HepG2 (cell line): Measurements from ENCODE around the gene C14orf119. TPM values are rescaled to one million over a fixed set of nuclear protein-coding genes. Genes with fewer than 3 reads are reported as not detected.
A peak's percentile ranks its signal among the peaks of the same experiment; 100 is the strongest.

Experiments
- ARID2 ChIP-seq: sonication (generic); formaldehyde crosslinking; IDR thresholded peaks from 2 replicates; pipeline ENCODE4 v1.8.1; 2022; ENCODE audit warnings: mild to moderate bottlenecking, missing genetic modification reagents, borderline replicate concordance
- BORCS8-MEF2B ChIP-seq: sonication (generic); formaldehyde crosslinking; IDR thresholded peaks from 2 replicates; pipeline ENCODE4 v1.8.0; 2022; ENCODE audit warnings: mild to moderate bottlenecking, missing genetic modification reagents
- CBX5 ChIP-seq: sonication (generic); formaldehyde crosslinking; IDR thresholded peaks from 2 replicates; pipeline ENCODE4 v1.4.0; 2020; ENCODE audit warnings: missing genetic modification reagents, borderline replicate concordance
- ERF ChIP-seq: IDR thresholded peaks from 2 replicates; pipeline ENCODE4 v1.6.1; 2018; ENCODE audit warnings: missing biosample characterization, missing genetic modification reagents
- FOSL1 ChIP-seq: sonication (generic); formaldehyde crosslinking; IDR thresholded peaks from 2 replicates; pipeline ENCODE4 v1.9.0; 2021; ENCODE audit warnings: missing genetic modification reagents, borderline replicate concordance
- JARID2 ChIP-seq: sonication (generic); formaldehyde crosslinking; IDR thresholded peaks from 2 replicates; pipeline ENCODE4 v1.8.1; 2023; ENCODE audit warnings: missing genetic modification reagents, inconsistent platforms; ENCODE audit not compliant: insufficient replicate concordance
- JUNB ChIP-seq: sonication (generic); formaldehyde crosslinking; IDR thresholded peaks from 2 replicates; pipeline ENCODE4 v1.8.0; 2022; ENCODE audit warnings: missing genetic modification reagents, mild to moderate bottlenecking, borderline replicate concordance
- PAXIP1 ChIP-seq: sonication (generic); formaldehyde crosslinking; conservative IDR thresholded peaks from 2 replicates; pipeline ENCODE4 v1.4.0; 2020; ENCODE audit warnings: mild to moderate bottlenecking, missing genetic modification reagents, moderate library complexity
- RFX3 ChIP-seq: IDR thresholded peaks from 2 replicates; pipeline ENCODE4 v1.6.1; 2016; ENCODE audit warnings: missing biosample characterization, missing genetic modification reagents
- SP5 ChIP-seq: IDR thresholded peaks from 2 replicates; pipeline ENCODE4 v1.6.1; 2016; ENCODE audit warnings: low read depth, borderline replicate concordance
- SRSF9 ChIP-seq: fragments of 200-400 bp; formaldehyde crosslinking; IDR thresholded peaks from 2 replicates; pipeline ENCODE4 v1.6.1; 2018; ENCODE audit warnings: borderline replicate concordance, mild to moderate bottlenecking, low read depth, low read length; ENCODE audit not compliant: insufficient read depth, poor library complexity, severe bottlenecking
- TRIM24 ChIP-seq: sonication (generic); formaldehyde crosslinking; IDR thresholded peaks from 2 replicates; pipeline ENCODE4 v1.8.0; 2022; ENCODE audit warnings: mild to moderate bottlenecking, missing genetic modification reagents
- XBP1 ChIP-seq: sonication (generic); formaldehyde crosslinking; IDR thresholded peaks from 2 replicates; pipeline ENCODE4 v1.5.0; 2020; ENCODE audit warnings: missing genetic modification reagents
- ZKSCAN8 ChIP-seq: IDR thresholded peaks from 2 replicates; pipeline ENCODE4 v1.6.1; 2016; ENCODE audit warnings: borderline replicate concordance, missing genetic modification reagents, missing compliant biosample characterization
- ZMYM4 ChIP-seq: sonication (generic); formaldehyde crosslinking; IDR thresholded peaks from 2 replicates; pipeline ENCODE4 v1.8.1; 2023; ENCODE audit warnings: mild to moderate bottlenecking, missing genetic modification reagents
- ZNF205 ChIP-seq: IDR thresholded peaks from 2 replicates; pipeline ENCODE4 v1.6.1; 2018; ENCODE audit warnings: missing biosample characterization, missing genetic modification reagents
- ZNF24 ChIP-seq: fragments of 450-650 bp; IDR thresholded peaks from 2 replicates; pipeline ENCODE4 v1.6.1; 2017; ENCODE audit warnings: antibody characterized with exemption, mild to moderate bottlenecking
- ZNF282 ChIP-seq: fragments of 450-650 bp; IDR thresholded peaks from 2 replicates; pipeline ENCODE4 v1.6.1; 2018; ENCODE audit not compliant: partially characterized antibody
- ZNF382 ChIP-seq: sonication (generic); formaldehyde crosslinking; IDR thresholded peaks from 2 replicates; pipeline ENCODE4 v1.5.0; 2020; ENCODE audit warnings: missing genetic modification reagents, mild to moderate bottlenecking, borderline replicate concordance
- ZNF446 ChIP-seq: sonication (generic); formaldehyde crosslinking; IDR thresholded peaks from 2 replicates; pipeline ENCODE4 v1.5.0; 2020; ENCODE audit warnings: mild to moderate bottlenecking, missing genetic modification reagents
- ZNF572 ChIP-seq: sonication (generic); formaldehyde crosslinking; IDR thresholded peaks from 2 replicates; pipeline ENCODE4 v1.5.1; 2020; ENCODE audit warnings: mild to moderate bottlenecking, missing genetic modification reagents
- ZSCAN12 ChIP-seq: sonication (generic); formaldehyde crosslinking; IDR thresholded peaks from 2 replicates; pipeline ENCODE4 v1.9.0; 2021; ENCODE audit warnings: mild to moderate bottlenecking, missing genetic modification reagents
- polyA plus RNA-seq, 8 experiments: library from polyadenylated mRNA; depleted of rRNA in 3 of 8; stranded (reverse) in 7 of 8; unstranded in 1 of 8; fragments of >200 nt; fragmentation: Illumina TruSeq in 4 of 8; extraction: Trizol in 4 of 8; gene quantifications; 2 replicates each; pipeline versions ENCODE4 v1.2.1 to v1.2.3, GENCODE V29; 2011 to 2016; ENCODE audit warnings: low read depth in 4 of 8, missing spikeins in 1 of 8, mixed read lengths in 1 of 8; ENCODE audit not compliant: insufficient read depth in 1 of 8
- total RNA-seq, 5 experiments: library from RNA; depleted of rRNA; stranded (reverse); fragments of >200 nt; fragmentation: Illumina TruSeq; extraction: Trizol; gene quantifications; 2 replicates each; pipeline ENCODE4 v1.2.3, GENCODE V29; 2016; ENCODE audit warnings: low read depth in 1 of 5

C14orf119 gene
- total and polyA plus RNA-seq, 2 of the 13 experiments (the other 11 are each of a cell fraction or from before 2014, with no cell fraction given) = 117 to 206 TPM

DNA sequence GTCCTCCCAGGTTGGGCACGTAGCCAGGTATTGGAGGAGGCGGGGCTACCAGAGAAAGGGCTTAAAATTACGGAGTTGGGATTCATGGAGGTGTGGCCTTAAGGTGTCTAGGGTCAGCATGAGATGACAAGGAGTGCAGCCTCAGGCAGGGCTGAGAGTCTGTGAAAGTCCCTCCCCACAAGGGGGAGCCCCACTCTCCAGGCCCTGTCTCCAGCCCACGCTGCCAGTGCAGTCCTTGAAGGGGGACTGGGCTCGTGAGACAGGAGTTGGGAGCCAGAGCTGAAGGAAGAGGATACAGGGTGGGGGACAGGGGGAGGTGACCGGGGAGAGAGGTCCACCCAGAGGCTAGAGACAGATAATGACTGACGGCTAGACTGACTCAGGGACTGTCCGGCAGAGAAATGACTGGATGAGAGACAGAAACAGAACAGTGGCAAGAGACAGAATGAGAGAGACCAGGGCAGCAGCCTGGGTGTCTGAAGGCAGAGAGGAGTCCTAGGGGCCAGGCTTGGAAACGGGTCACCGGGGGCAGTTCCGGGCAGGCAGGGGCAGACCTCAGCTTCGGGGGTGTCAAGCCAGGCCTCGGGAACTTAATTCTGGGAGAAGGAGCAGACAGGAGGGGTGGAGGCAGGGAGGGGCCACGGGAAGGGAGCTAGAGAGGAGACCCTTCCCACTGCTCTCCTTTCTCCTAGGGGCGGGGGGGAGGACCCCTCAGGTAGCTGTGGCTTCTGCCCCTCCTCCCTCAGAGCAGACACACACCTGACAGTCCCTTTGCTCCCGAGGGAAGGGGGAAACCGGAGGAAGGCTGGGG lies 39.0 kb upstream of the C14orf119 start (continued):
- TF ChIP-seq PAXIP1 (CRISPR knock-in tag) = no peak; the same call in 1 of the 2 replicates
- no peak for TF ChIP-seq ZNF382 (CRISPR knock-in tag)
- no peak for TF ChIP-seq TRIM24 (CRISPR knock-in tag)
- TF ChIP-seq ZMYM4 (CRISPR knock-in tag) = peak; percentile 26; the same call in 1 of the 2 replicates
- TF ChIP-seq SP5 (CRISPR knock-in tag) = 0 out of 2 replicates have a peak, but pooled peaks have one; percentile 26
- peak; percentile 91 for TF ChIP-seq CBX5 (CRISPR knock-in tag)
- TF ChIP-seq JARID2 (CRISPR knock-in tag) = no peak
- TF ChIP-seq BORCS8-MEF2B (CRISPR knock-in tag) = no peak
- no peak; the same call in 1 of the 2 replicates for TF ChIP-seq ERF (CRISPR knock-in tag)
- TF ChIP-seq XBP1 = no peak
- no peak for TF ChIP-seq ARID2 (CRISPR knock-in tag)
- no peak; the same call in 1 of the 2 replicates for TF ChIP-seq ZNF572 (CRISPR knock-in tag)
- TF ChIP-seq ZNF205 (CRISPR knock-in tag) = peak; percentile 59; the same call in 1 of the 2 replicates
- TF ChIP-seq RFX3 = no peak; the same call in 1 of the 2 replicates
- no peak for TF ChIP-seq FOSL1 (CRISPR knock-in tag)
- TF ChIP-seq SRSF9 = no peak
- no peak for TF ChIP-seq ZNF24
- TF ChIP-seq ZNF282 = no peak
- TF ChIP-seq ZSCAN12 (CRISPR knock-in tag) = no peak
- TF ChIP-seq ZNF446 (CRISPR knock-in tag) = no peak
- TF ChIP-seq ZKSCAN8 = peak; percentile 54; the same call in 1 of the 2 replicates
- no peak for TF ChIP-seq JUNB (CRISPR knock-in tag)
